Panc1 (cell line): ENCODE data around the gene LAMA1. TPM values are rescaled to one million over a fixed set of nuclear protein-coding genes. Genes with fewer than 3 reads are reported as not detected.

Source experiments
- ATAC-seq: fragments of 200-7000 bp; cut with Tn5 transposase; 2 replicates; pipeline ENCODE4 v1.9.1; 2020; ENCODE audit warnings: mild to moderate bottlenecking, moderate library complexity
- BruUV-seq: library from RNA; stranded (reverse); fragments of 400-500 nt; replicated peaks from 2 replicates; lab custom pipeline; 2021; lab: Mats Ljungman, UMichigan
- CTCF ChIA-PET: fragments of 300-600 bp; sonication (Branson Sonifier 250); formaldehyde crosslinking; loops from one replicate; lab custom pipeline; 2022; ENCODE audit warnings: antibody characterized with exemption; lab: Charles Lee
- POLR2A ChIA-PET: fragments of 300-600 bp; sonication (Branson Sonifier 250); formaldehyde crosslinking; loops from one replicate; lab custom pipeline; 2022; ENCODE audit warnings: antibody characterized with exemption; lab: Charles Lee
- DNase-seq: peaks from one replicate; pipeline ENCODE4 v3.0.0-alpha.2; 2010; ENCODE audit warnings: low read depth, low spot score
- H3K27ac ChIP-seq: 2 replicates; pipeline ENCODE4 v1.5.1; 2011; ENCODE audit warnings: mild to moderate bottlenecking, low read length, inconsistent platforms
- H3K27me3 ChIP-seq: fragments of 200-500 bp; sonication (Bioruptor generic); 2 replicates; pipeline ENCODE4 v1.6.0; 2014; ENCODE audit warnings: low read length, inconsistent platforms; ENCODE audit not compliant: control insufficient read depth, insufficient read depth
- H3K36me3 ChIP-seq: fragments of 200-500 bp; sonication (Bioruptor generic); 2 replicates; pipeline ENCODE4 v1.5.1; 2014; ENCODE audit warnings: inconsistent platforms, mild to moderate bottlenecking, low read length, moderate library complexity; ENCODE audit not compliant: control insufficient read depth, insufficient read depth
- H3K4me1 ChIP-seq: 2 replicates; pipeline ENCODE4 v1.5.1; 2011; ENCODE audit warnings: inconsistent platforms, mild to moderate bottlenecking, low read length, moderate library complexity; ENCODE audit not compliant: control insufficient read depth, insufficient read depth
- H3K4me3 ChIP-seq, 2 experiments: 2 replicates each; pipeline ENCODE4 v1.5.1; 2011 to 2012; ENCODE audit warnings: low read depth in 2 of 2, low read length in 2 of 2, mild to moderate bottlenecking in 2 of 2, inconsistent platforms in 1 of 2, moderate library complexity in 1 of 2
- H3K9me3 ChIP-seq: fragments of 200-500 bp; sonication (Bioruptor generic); 2 replicates; pipeline ENCODE4 v1.5.1; 2014; ENCODE audit warnings: low read depth, mild to moderate bottlenecking, inconsistent platforms, low read length, moderate library complexity; ENCODE audit not compliant: control insufficient read depth, insufficient read depth
- CTCF ChIP-seq: fragments of 450-650 bp; IDR thresholded peaks from 2 replicates; pipeline ENCODE4 v1.5.1; 2017; ENCODE audit warnings: mild to moderate bottlenecking
- POLR2AphosphoS5 ChIP-seq: IDR thresholded peaks from 2 replicates; pipeline ENCODE4 v1.6.1; 2012; ENCODE audit warnings: mild to moderate bottlenecking, low read depth, low read length, moderate library complexity
- SIN3A ChIP-seq: IDR thresholded peaks from 2 replicates; pipeline ENCODE4 v1.6.1; 2012; ENCODE audit warnings: low read depth, mild to moderate bottlenecking, low read length, moderate library complexity, borderline replicate concordance; ENCODE audit not compliant: insufficient read depth
- TCF7L2 ChIP-seq: IDR thresholded peaks from 2 replicates; pipeline ENCODE4 v1.6.1; 2011; ENCODE audit warnings: mild to moderate bottlenecking, low read depth, low read length, inconsistent platforms
- in situ Hi-C: cut with HindIII; loops from 2 replicates; pipeline ENCODE4 v1.10.0; 2016; ENCODE audit warnings: low sequenced_read_pairs, low pct_unique_long_range_greater_than_20kb
- intact Hi-C: fragments of 100-400 bp; cut with micrococcal nuclease; formaldehyde crosslinking; loops from one replicate; pipeline ENCODE4 v1.10.0; 2022; ENCODE audit not compliant: unreplicated experiment
- total RNA-seq: library from RNA; stranded (reverse); gene quantifications from one replicate; pipeline ENCODE4 v1.2.1, GENCODE V29; 2021; ENCODE audit not compliant: unreplicated experiment
- TF ChIP-seq, protein P1 (sequence below), 2 experiments: IDR thresholded peaks; 2 replicates each; pipeline ENCODE4 v1.6.1; 2011 to 2012; ENCODE audit warnings: low read depth in 2 of 2, control low read depth in 1 of 2, low read length in 1 of 2, mild to moderate bottlenecking in 1 of 2, moderate library complexity in 1 of 2; ENCODE audit not compliant: insufficient read depth in 1 of 2

Gene LAMA1
- total RNA-seq, 1 experiment from 2014 or later = 0.03 TPM

DNA sequence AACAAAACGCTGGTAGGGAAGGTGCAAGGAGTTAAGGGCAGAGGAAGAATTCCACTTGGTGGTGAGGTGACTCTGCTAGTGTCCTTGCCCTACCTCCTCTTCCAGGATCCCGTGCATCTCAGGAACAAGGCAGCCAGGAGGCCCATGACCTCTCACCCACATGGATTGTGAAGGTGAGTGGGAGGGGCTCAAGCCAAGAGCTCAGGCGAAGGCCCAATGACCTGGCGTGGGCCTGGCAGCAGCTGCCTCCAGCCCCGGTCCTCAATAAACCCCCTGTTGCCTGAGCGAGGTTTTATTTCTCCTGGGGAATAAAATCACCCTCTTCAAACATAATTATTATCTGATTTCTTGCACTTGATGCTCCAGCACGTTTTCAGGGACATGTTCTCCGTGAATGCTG is 28.2 kb downstream of the LAMA1 start:
- TF ChIP-seq CTCF (no peak), SIN3A (no peak), POLR2AphosphoS5 (no peak), TCF7L2 (no peak)
- TF ChIP-seq, protein P1, sequence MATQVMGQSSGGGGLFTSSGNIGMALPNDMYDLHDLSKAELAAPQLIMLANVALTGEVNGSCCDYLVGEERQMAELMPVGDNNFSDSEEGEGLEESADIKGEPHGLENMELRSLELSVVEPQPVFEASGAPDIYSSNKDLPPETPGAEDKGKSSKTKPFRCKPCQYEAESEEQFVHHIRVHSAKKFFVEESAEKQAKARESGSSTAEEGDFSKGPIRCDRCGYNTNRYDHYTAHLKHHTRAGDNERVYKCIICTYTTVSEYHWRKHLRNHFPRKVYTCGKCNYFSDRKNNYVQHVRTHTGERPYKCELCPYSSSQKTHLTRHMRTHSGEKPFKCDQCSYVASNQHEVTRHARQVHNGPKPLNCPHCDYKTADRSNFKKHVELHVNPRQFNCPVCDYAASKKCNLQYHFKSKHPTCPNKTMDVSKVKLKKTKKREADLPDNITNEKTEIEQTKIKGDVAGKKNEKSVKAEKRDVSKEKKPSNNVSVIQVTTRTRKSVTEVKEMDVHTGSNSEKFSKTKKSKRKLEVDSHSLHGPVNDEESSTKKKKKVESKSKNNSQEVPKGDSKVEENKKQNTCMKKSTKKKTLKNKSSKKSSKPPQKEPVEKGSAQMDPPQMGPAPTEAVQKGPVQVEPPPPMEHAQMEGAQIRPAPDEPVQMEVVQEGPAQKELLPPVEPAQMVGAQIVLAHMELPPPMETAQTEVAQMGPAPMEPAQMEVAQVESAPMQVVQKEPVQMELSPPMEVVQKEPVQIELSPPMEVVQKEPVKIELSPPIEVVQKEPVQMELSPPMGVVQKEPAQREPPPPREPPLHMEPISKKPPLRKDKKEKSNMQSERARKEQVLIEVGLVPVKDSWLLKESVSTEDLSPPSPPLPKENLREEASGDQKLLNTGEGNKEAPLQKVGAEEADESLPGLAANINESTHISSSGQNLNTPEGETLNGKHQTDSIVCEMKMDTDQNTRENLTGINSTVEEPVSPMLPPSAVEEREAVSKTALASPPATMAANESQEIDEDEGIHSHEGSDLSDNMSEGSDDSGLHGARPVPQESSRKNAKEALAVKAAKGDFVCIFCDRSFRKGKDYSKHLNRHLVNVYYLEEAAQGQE (IDR thresholded peaks at IDR 0.05; ENCODE audit: insufficient read depth in 1 of 2, low read depth in 2 of 2, low read length in 1 of 2) = no peak
- ChIA-PET CTCF (no interaction called here), POLR2A (no interaction called here)
- no peak overlapping the region for H3K27ac ChIP-seq
- no TSS peak for BruUV-seq
- intact Hi-C loops (no loop called here), in situ Hi-C loops (no loop called here)
- H3K36me3 ChIP-seq = no peaks in the 10 kb centered on the region
- H3K4me1 ChIP-seq = no peaks in the 10 kb centered on the region
- ATAC-seq (no peak), DNase-seq (no peak)
- no peaks in the 10 kb centered on the region for H3K9me3 ChIP-seq
- no peak overlapping the region for H3K4me3 ChIP-seq
- no peaks in the 10 kb centered on the region; the same call in 1 of the 2 replicates for H3K27me3 ChIP-seq

DNA sequence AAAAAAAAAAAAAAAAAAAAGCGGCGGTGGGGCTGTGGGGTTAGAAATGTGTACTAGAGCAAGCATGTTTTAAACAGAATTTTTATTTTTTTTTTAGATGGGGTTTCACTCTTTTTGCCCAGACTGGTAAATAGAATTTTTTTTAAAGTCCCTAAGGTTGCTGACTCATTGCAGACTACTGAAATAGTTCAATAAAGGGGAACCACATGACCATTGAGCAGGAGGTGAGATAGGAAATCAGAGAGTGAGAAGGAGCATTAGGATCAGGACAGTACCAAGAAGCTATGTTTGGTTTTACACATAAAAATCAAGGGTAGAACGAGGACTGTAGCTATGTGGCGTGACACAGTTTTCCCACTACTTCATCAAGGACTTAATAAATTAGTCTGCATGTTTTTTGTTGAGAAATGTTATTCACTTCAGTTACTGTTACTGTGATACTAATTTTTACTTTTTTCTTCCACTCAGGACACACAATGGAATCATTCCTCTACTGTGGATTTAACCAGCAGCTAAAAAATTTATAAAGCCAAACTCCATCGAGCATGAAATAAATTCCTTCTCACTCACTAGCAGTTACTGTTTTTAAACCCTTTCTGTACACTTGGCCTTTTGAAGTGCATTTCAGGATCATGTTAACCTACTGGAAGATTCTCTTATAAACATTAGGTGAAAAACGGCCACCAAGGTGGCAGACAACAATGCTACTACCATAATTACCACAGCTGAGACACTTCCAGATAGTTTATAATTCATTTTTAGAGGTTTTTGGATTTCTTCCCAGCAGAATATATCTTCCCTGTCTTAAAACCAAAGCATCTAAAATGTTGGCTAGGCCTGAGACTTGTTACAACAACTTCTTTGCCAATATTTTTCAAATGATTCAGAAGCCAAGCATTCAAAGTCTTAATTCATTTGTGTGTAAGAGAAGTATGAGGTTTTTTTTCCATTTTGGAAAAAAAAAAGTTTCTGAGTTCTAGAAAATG is 33.2 kb downstream of the LAMA1 start:
- H3K27me3 ChIP-seq = no peaks in the 10 kb centered on the region
- ATAC-seq = no peak
- TF ChIP-seq SIN3A = no peak
- TF ChIP-seq, protein P1 (IDR thresholded peaks at IDR 0.05; ENCODE audit: insufficient read depth in 1 of 2, low read depth in 2 of 2, low read length in 1 of 2) = no peak
- TF ChIP-seq CTCF = no peak
- TF ChIP-seq TCF7L2 = no peak
- no peak for TF ChIP-seq POLR2AphosphoS5
- no peak for DNase-seq
- ChIA-PET POLR2A (no interaction called here), CTCF (interaction anchor here (0.7 kb wide), 1 partner anchor 1669 kb away, joined by 3 read pairs; no protein-coding TSS in a partner anchor)
- intact Hi-C loops = no loop called here
- no peak overlapping the region for H3K27ac ChIP-seq
- in situ Hi-C loops = no loop called here
- H3K4me1 ChIP-seq = no peaks in the 10 kb centered on the region
- H3K36me3 ChIP-seq = no peaks in the 10 kb centered on the region
- no peaks in the 10 kb centered on the region for H3K9me3 ChIP-seq
- BruUV-seq = no TSS peak
- H3K4me3 ChIP-seq = no peak overlapping the region
